Neural crest cell (in vitro differentiated cells): ENCODE results near the gene SPTB. TPM values are rescaled to one million over a fixed set of nuclear protein-coding genes. Genes with fewer than 3 reads are reported as not detected.
A peak's percentile ranks its signal among the peaks of the same experiment; 100 is the strongest.

ENCODE experiments used
- DNase-seq: peaks from one replicate; pipeline ENCODE4 v3.0.0; 2021; ENCODE audit warnings: low read depth, mixed read lengths, low spot score
- H3K27ac Mint-ChIP-seq: one replicate; pipeline ENCODE4 v1.8.0; 2021; ENCODE audit warnings: mild to moderate bottlenecking, mixed read lengths; ENCODE audit not compliant: unreplicated experiment
- H3K27me3 Mint-ChIP-seq: 2 replicates; pipeline ENCODE4 v1.8.0; 2021; ENCODE audit warnings: low read depth, mild to moderate bottlenecking, mixed read lengths
- H3K36me3 Mint-ChIP-seq: 2 replicates; pipeline ENCODE4 v1.8.0; 2021; ENCODE audit warnings: low read depth, mild to moderate bottlenecking, mixed read lengths
- H3K4me1 Mint-ChIP-seq: 2 replicates; pipeline ENCODE4 v1.8.0; 2021; ENCODE audit warnings: mixed read lengths
- H3K4me3 Mint-ChIP-seq: one replicate; pipeline ENCODE4 v1.8.0; 2021; ENCODE audit warnings: mild to moderate bottlenecking, mixed read lengths
- H3K9me3 Mint-ChIP-seq: 2 replicates; pipeline ENCODE4 v1.8.0; 2021; ENCODE audit warnings: mixed read lengths
- total RNA-seq: library from RNA; stranded (reverse); gene quantifications from 2 replicates; pipeline ENCODE4 v1.2.1, GENCODE V29; 2021
- TF ChIP-seq, protein P1 (sequence below): fragments of 200-600 bp; sonication (generic); conservative IDR thresholded peaks from 2 replicates; pipeline ENCODE4 v1.5.0; 2021; ENCODE audit warnings: antibody characterized with exemption, mild to moderate bottlenecking

SPTB gene
- total RNA-seq, 1 donor from 2014 or later, result 0.16 TPM

GRCh38 chr14:64801800-64802199 lies 77.9 kb downstream of the SPTB start:
- Mint-ChIP-seq H3K36me3 (no peaks in the 10 kb centered on the region), H3K27ac (no peak overlapping the region), H3K27me3 (no peaks in the 10 kb centered on the region), H3K9me3 (no peaks in the 10 kb centered on the region), H3K4me3 (no peak overlapping the region), H3K4me1 (peaks cover 3% of the 10 kb centered on the region)
- TF ChIP-seq, protein P1, sequence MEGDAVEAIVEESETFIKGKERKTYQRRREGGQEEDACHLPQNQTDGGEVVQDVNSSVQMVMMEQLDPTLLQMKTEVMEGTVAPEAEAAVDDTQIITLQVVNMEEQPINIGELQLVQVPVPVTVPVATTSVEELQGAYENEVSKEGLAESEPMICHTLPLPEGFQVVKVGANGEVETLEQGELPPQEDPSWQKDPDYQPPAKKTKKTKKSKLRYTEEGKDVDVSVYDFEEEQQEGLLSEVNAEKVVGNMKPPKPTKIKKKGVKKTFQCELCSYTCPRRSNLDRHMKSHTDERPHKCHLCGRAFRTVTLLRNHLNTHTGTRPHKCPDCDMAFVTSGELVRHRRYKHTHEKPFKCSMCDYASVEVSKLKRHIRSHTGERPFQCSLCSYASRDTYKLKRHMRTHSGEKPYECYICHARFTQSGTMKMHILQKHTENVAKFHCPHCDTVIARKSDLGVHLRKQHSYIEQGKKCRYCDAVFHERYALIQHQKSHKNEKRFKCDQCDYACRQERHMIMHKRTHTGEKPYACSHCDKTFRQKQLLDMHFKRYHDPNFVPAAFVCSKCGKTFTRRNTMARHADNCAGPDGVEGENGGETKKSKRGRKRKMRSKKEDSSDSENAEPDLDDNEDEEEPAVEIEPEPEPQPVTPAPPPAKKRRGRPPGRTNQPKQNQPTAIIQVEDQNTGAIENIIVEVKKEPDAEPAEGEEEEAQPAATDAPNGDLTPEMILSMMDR, result peak; percentile 51
- DNase-seq, result peak; percentile 45

- Mint-ChIP-seq H3K27me3 (no peaks in the 10 kb centered on the region), H3K4me1 (peaks cover 3% of the 10 kb centered on the region), H3K36me3 (no peaks in the 10 kb centered on the region)
Measured at GRCh38 chr14:64801046-64801445, 78.7 kb downstream of the SPTB start.

DNA sequence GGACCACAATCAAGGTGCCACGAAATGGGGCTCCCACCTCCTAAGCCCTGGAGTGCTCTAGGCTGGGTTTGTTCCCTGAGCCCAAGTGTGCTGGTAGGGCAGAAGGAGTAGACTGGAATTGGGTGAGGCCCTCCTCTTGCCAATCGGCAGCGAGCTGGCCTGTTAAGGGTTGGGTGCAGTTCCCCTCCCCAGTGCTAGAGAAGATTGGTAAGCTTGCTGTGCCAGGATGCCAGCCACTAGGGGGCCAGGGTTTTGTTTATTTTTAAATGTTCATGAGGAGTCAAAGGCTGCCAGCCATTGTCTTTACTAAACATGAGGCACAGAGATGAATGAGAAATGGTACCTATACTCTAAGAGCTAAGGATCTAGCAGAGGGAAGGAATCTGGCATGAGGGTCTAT lies 79.7 kb downstream of the SPTB start:
- Mint-ChIP-seq H3K9me3 (no peaks in the 10 kb centered on the region), H3K4me3 (no peak overlapping the region), H3K36me3 (no peaks in the 10 kb centered on the region), H3K4me1 (peaks cover 3% of the 10 kb centered on the region), H3K27ac (peak overlapping the region; percentile 75), H3K27me3 (no peaks in the 10 kb centered on the region)
- TF ChIP-seq, protein P1, result peak; percentile 55
- DNase-seq, result no peak

More at GRCh38 chr14:64801046-64801445, 78.7 kb downstream of the SPTB start:
- no peak for DNase-seq
- Mint-ChIP-seq H3K27ac (no peak overlapping the region), H3K4me3 (no peak overlapping the region), H3K9me3 (no peaks in the 10 kb centered on the region)
- TF ChIP-seq, protein P1, result no peak

- H3K4me1 Mint-ChIP-seq, result peaks cover 3% of the 10 kb centered on the region
- no peak overlapping the region for H3K4me3 Mint-ChIP-seq
- no peaks in the 10 kb centered on the region for H3K27me3 Mint-ChIP-seq
- no peak overlapping the region for H3K27ac Mint-ChIP-seq
- TF ChIP-seq, protein P1, result no peak
- H3K9me3 Mint-ChIP-seq, result no peaks in the 10 kb centered on the region
- DNase-seq, result no peak
- H3K36me3 Mint-ChIP-seq, result no peaks in the 10 kb centered on the region
Measured at GRCh38 chr14:64799555-64799954, 80.2 kb downstream of the SPTB start.

- Mint-ChIP-seq H3K27me3 (no peaks in the 10 kb centered on the region), H3K4me1 (peaks cover 3% of the 10 kb centered on the region), H3K9me3 (no peaks in the 10 kb centered on the region), H3K27ac (no peak overlapping the region), H3K4me3 (no peak overlapping the region), H3K36me3 (no peaks in the 10 kb centered on the region)
- TF ChIP-seq, protein P1, result no peak
- DNase-seq, result no peak
Measured at GRCh38 chr14:64796369-64796768, 83.3 kb downstream of the SPTB start.

DNA sequence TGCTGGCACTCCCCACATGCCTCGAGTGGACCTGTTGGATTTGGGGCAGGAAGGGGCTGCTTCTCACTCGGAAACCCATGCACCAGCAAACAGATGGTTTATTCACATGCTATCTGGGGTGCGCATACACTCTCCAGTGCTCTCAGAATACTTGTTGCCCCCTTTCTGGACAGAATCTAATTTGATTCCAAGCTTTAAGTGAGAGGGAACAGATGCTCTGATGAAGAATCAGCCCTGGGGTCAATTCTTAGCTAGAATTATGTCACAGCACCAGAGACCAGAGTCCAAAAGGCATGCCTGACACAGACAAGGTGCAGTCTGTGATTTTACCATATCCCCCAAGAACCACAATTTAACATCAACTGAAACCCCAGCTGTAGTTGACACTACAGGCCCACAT lies 83.8 kb downstream of the SPTB start:
- TF ChIP-seq, protein P1, result no peak
- Mint-ChIP-seq H3K27ac (no peak overlapping the region), H3K4me1 (peaks cover 3% of the 10 kb centered on the region)

More for the DNA sequence above, 83.8 kb downstream of the SPTB start:
- no peak for DNase-seq
- H3K4me3 Mint-ChIP-seq, result no peak overlapping the region
- no peaks in the 10 kb centered on the region for H3K27me3 Mint-ChIP-seq
- no peaks in the 10 kb centered on the region for H3K9me3 Mint-ChIP-seq
- no peaks in the 10 kb centered on the region for H3K36me3 Mint-ChIP-seq
